Omental fat pad (tissue), 4 donors: Measurements from ENCODE around the gene PCYOX1L. TPM values are rescaled to one million over a fixed set of nuclear protein-coding genes. Genes with fewer than 3 reads are reported as not detected.
"Not testable (repeated sequence)": the region's sequence is repeated elsewhere in the genome, so short reads cannot be mapped to it uniquely, and the experiment has no call there.

Source experiments
- ATAC-seq: fragments of 150-250 bp; one replicate; pipeline ENCODE4 v1.9.1; 2016; ENCODE audit warnings: mild to moderate bottlenecking, moderate library complexity; ENCODE audit not compliant: low FRiP score
- DNase-seq: peaks from one replicate; pipeline ENCODE4 v3.0.0-alpha.2; 2019; ENCODE audit warnings: low spot score
- CTCF ChIP-seq, 3 donors: fragments of 450-650 bp; IDR thresholded peaks; one replicate each; pipeline ENCODE4 v1.5.1; 2016 to 2017; ENCODE audit warnings: antibody characterized with exemption in 3 of 3, mild to moderate bottlenecking in 3 of 3, moderate library complexity in 2 of 3
- total RNA-seq, 4 donors: library from RNA; depleted of rRNA; stranded (reverse); fragments of >200 nt; gene quantifications; one replicate each; pipeline ENCODE4 v1.1.0, GENCODE V29; 2016

PCYOX1L gene
- total RNA-seq, 4 donors from 2014 or later: 2.3 to 3.9 (median 2.5) TPM

- no peak for TF ChIP-seq CTCF (IDR thresholded peaks at IDR 0.05)
- ATAC-seq: no peak
- DNase-seq: no peak
These were observed 30.8 kb downstream of the PCYOX1L start for GRCh38 chr5:149388498-149389190.

- ATAC-seq: no peak
- TF ChIP-seq CTCF (IDR thresholded peaks at IDR 0.05): no peak
- DNase-seq: no peak
These were observed 32.0 kb downstream of the PCYOX1L start for GRCh38 chr5:149389552-149390495.

GRCh38 chr5:149391076-149391475, 33.2 kb downstream of the PCYOX1L start:
- not testable (repeated sequence) for DNase-seq

GRCh38 chr5:149391524-149391923, 33.7 kb downstream of the PCYOX1L start:
- no peak for DNase-seq
- no peak for TF ChIP-seq CTCF (IDR thresholded peaks at IDR 0.05)
- no peak for ATAC-seq

More at GRCh38 chr5:149391076-149391475, 33.2 kb downstream of the PCYOX1L start:
- ATAC-seq: not testable (repeated sequence)

GRCh38 chr5:149392718-149393117, 34.9 kb downstream of the PCYOX1L start:
- ATAC-seq (no peak), DNase-seq (no peak)
- no peak for TF ChIP-seq CTCF (IDR thresholded peaks at IDR 0.05)

GRCh38 chr5:149394996-149395395, 37.1 kb downstream of the PCYOX1L start:
- DNase-seq, ATAC-seq: not testable (repeated sequence)

- TF ChIP-seq CTCF (IDR thresholded peaks at IDR 0.05): no peak
- ATAC-seq: peak; percentile 74
- no peak for DNase-seq
These were observed 39.7 kb downstream of the PCYOX1L start for GRCh38 chr5:149397530-149397929.

- ATAC-seq, DNase-seq: not testable (repeated sequence)
These were observed 41.0 kb downstream of the PCYOX1L start for GRCh38 chr5:149398747-149399266.
